Measurements from ENCODE around the gene CACNA2D3. TPM values are rescaled to one million over a fixed set of nuclear protein-coding genes. Genes with fewer than 3 reads are reported as not detected.
A peak's percentile ranks its signal among the peaks of the same experiment; 100 is the strongest.

CACNA2D3 gene
- total and polyA plus RNA-seq, 7 experiments from 2014 or later = 0.27 to 4.1 TPM; not detected in 5

DNA sequence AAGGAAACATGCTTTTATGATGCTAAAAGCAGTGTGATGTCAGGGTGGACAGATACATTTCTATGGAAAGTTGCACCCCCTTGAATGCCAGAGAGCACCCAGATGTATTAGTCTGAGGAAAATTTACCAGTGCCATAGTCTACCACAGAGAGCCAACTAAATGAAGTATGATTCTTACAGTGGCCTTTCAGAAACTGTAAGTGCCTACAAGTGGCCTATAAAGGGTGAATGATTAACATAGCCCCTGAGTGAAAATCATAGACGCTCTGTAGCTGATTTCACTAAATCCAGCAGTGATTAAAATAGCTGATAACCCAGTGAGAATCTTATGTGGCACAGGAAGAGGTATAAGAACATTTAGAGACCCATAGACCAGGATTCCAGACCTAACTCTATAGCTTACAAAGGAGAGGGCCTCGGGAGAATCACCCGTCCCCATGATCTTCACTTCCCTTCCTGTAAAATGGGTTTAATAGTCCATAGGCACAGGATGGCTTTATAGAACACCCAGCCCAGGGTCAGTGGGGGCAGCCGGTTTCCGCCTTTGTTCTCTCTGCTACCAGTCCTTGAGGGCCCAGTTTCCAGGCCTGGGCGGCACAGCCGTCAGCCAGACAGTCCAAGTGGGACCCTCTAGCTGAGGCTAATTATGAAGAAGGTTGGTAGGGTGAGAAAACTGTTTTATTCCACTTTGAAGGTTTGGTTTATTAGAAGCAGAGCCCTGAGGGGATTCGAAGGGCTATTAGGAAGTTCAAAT, 35.5 kb upstream of the CACNA2D3 start:
- peaks cover 0 to 4% (median 0%) of the 10 kb centered on the region in 11 donors for H3K9me3 Mint-ChIP-seq
- Histone ChIP-seq H3K9me3 (ENCODE audit: control insufficient read depth in 2 of 3, low read length in 3 of 3) (no peaks in the 10 kb centered on the region), H3K27me3 (ENCODE audit: control insufficient read depth in 2 of 2, insufficient read depth in 2 of 2, low read length in 2 of 2) (no peaks in the 10 kb centered on the region), H3K36me3 (ENCODE audit: control insufficient read depth in 2 of 3, insufficient read depth in 3 of 3, low read length in 3 of 3) (no peaks in the 10 kb centered on the region), H3K4me3 (ENCODE audit: low read length) (no peak overlapping the region), H3K27ac (ENCODE audit: low read depth, low read length) (no peak overlapping the region), H3K4me1 (ENCODE audit: control insufficient read depth in 2 of 2, insufficient read depth in 2 of 2, low read length in 2 of 2) (no peaks in the 10 kb centered on the region)
- ChIA-PET POLR2A (no interaction called here), CTCF (no interaction called here)
- no peaks in the 10 kb centered on the region for H3K36me3 Mint-ChIP-seq
- no peak for DNase-seq
- H3K4me3 Mint-ChIP-seq = no peak overlapping the region
- ATAC-seq = no peak
- no peak overlapping the region for H3K27ac Mint-ChIP-seq
- peaks cover 0 to 5% (median 0%) of the 10 kb centered on the region in 7 donors for H3K4me1 Mint-ChIP-seq
- intact Hi-C loops (cut with micrococcal nuclease) = no loop called here
- peaks cover 29 to 64% (median 43%) of the 10 kb centered on the region in 5 donors for H3K27me3 Mint-ChIP-seq

DNA sequence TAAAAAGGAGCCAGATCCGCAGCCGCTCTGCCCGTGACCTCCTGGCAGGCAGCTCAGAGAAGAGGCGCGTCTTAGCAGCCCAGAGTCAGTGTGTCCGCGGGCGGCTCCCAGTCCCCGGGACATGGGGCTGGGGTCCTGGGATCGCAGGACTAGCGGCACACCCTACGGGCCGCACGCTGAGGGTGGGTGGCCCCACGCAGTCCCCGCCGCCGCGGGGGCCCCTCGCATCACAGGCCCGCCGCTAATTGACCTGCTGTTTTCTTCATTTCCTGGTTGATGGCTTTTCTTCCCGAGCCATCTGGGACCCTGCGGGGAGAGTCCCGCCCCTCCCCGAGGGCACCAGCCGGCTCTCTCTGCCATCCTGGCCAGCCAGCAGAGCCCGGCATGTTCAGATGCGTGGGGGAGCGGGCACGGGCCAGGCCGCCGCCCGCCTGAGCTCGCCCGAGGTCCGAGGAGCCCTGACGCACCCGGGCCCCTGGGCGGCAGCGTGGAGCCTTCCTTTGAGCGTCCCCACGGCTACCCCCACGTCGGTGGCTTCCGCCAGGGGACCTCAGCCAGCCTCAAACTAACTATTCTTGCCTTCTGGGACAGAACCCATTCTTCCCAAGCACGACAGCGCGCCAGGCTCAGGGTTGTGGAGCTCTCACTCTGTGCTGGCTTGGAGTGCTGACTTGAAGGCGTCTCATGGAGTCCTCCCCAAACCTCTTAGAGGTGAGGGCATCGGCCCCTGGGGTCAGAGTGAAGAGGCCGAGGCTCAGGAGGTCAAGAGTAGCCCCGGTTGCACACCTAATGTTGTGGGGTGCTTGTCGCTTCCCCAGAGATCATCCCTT, 34.6 kb upstream of the CACNA2D3 start:
- peaks cover 0 to 5% (median 0%) of the 10 kb centered on the region in 7 donors for H3K4me1 Mint-ChIP-seq
- no peak overlapping the region for H3K4me3 Mint-ChIP-seq
- POLR2A ChIA-PET = no interaction called here
- peaks cover 29 to 64% (median 47%) of the 10 kb centered on the region in 5 donors for H3K27me3 Mint-ChIP-seq
- Histone ChIP-seq H3K4me3 (ENCODE audit: low read length) (no peak overlapping the region), H3K27ac (ENCODE audit: low read depth, low read length) (no peak overlapping the region), H3K4me1 (ENCODE audit: control insufficient read depth in 2 of 2, insufficient read depth in 2 of 2, low read length in 2 of 2) (no peaks in the 10 kb centered on the region), H3K27me3 (ENCODE audit: control insufficient read depth in 2 of 2, insufficient read depth in 2 of 2, low read length in 2 of 2) (no peaks in the 10 kb centered on the region), H3K9me3 (ENCODE audit: control insufficient read depth in 2 of 3, low read length in 3 of 3) (no peaks in the 10 kb centered on the region), H3K36me3 (ENCODE audit: control insufficient read depth in 2 of 3, insufficient read depth in 3 of 3, low read length in 3 of 3) (no peaks in the 10 kb centered on the region)
- CTCF ChIA-PET = no interaction called here
- H3K9me3 Mint-ChIP-seq = peaks cover 0 to 4% (median 1%) of the 10 kb centered on the region in 11 donors
- H3K36me3 Mint-ChIP-seq = no peaks in the 10 kb centered on the region
- ATAC-seq (no peak), DNase-seq (no peak)
- no peak overlapping the region for H3K27ac Mint-ChIP-seq
- intact Hi-C loops (cut with micrococcal nuclease) = no loop called here

DNA sequence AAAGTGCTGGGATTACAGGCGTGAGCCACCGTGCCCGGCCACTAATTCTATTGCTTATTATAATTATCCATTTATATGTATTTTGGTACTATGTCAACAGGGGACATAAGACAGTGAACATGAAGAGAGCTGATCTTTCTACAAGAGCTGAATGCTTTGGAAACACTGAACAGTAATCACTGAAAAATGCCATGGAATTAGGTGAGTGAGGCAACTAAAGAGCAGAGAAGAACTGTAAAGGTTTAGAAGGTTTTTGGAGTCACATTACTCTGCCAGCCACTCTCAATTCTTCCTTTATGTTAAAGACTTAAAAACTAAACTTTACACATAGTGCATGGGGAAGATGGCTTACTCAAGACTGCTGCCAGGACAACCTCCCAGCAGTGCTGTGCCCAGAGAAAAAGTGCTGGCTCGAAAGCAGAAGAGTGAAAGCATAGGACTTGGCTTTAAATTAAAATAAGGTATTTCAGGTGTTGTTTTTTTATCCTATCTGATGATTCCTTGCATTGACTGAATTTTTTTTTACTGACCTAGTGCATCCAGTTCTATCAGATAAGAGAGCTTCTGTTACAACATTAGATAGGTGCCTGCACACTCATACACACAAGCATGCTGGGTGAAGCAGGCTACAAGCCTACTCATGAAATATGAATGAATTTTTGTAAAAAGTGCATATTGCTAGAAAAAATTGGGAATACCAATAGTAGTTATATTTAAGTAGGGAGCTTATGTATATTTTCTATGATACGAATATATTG, 28.7 kb upstream of the CACNA2D3 start:
- Mint-ChIP-seq H3K4me1 (no peaks in the 10 kb centered on the region), H3K36me3 (no peaks in the 10 kb centered on the region), H3K9me3 (peaks cover 0 to 5% (median 0%) of the 10 kb centered on the region in 11 donors), H3K4me3 (no peak overlapping the region), H3K27ac (no peak overlapping the region), H3K27me3 (peaks cover 6 to 29% (median 21%) of the 10 kb centered on the region in 5 donors)
- H3K9me3 ChIP-seq (ENCODE audit: control insufficient read depth in 2 of 3, low read length in 3 of 3) = no peaks in the 10 kb centered on the region
- H3K4me1 ChIP-seq (ENCODE audit: control insufficient read depth in 2 of 2, insufficient read depth in 2 of 2, low read length in 2 of 2) = no peaks in the 10 kb centered on the region
- DNase-seq = no peak
- CTCF ChIA-PET = no interaction called here
- ATAC-seq = no peak
- intact Hi-C loops (cut with micrococcal nuclease) = no loop called here
- no peaks in the 10 kb centered on the region for H3K27me3 ChIP-seq (ENCODE audit: control insufficient read depth in 2 of 2, insufficient read depth in 2 of 2, low read length in 2 of 2)
- H3K27ac ChIP-seq (ENCODE audit: low read depth, low read length) = no peak overlapping the region
- POLR2A ChIA-PET = interaction anchor here (0.6 kb wide), 1 partner anchor 31 kb away, joined by 3 read pairs; no protein-coding TSS in a partner anchor
- H3K4me3 ChIP-seq (ENCODE audit: low read length) = no peak overlapping the region
- H3K36me3 ChIP-seq (ENCODE audit: control insufficient read depth in 2 of 3, insufficient read depth in 3 of 3, low read length in 3 of 3) = no peaks in the 10 kb centered on the region

DNA sequence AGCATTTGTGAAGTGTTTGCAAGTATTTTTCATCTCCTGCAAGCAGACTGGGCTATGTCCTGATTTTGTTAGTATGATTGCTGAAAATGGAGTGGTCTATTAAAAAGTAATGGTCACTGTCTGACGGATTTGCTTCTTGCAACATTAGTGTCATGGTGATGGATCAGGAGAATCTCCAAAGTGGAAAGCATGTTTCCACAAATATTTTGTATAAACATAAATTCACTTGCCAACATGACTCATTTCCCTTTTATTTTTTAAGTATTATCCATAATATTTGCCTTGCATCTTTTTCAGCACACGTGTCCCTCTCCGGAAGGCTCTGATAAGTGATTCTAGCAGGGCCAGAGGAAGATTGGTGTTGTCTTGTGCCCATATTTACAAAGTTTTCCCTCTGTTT, 27.4 kb upstream of the CACNA2D3 start:
- ChIA-PET POLR2A (no interaction called here), CTCF (no interaction called here)
- H3K27me3 ChIP-seq (ENCODE audit: control insufficient read depth in 2 of 2, insufficient read depth in 2 of 2, low read length in 2 of 2) = no peaks in the 10 kb centered on the region
- ATAC-seq = no peak
- peaks cover 4 to 21% (median 13%) of the 10 kb centered on the region in 5 donors for H3K27me3 Mint-ChIP-seq
- peaks cover 0 to 5% (median 0%) of the 10 kb centered on the region in 11 donors for H3K9me3 Mint-ChIP-seq
- H3K27ac Mint-ChIP-seq = no peak overlapping the region
- H3K36me3 Mint-ChIP-seq = no peaks in the 10 kb centered on the region
- H3K9me3 ChIP-seq (ENCODE audit: control insufficient read depth in 2 of 3, low read length in 3 of 3) = no peaks in the 10 kb centered on the region
- DNase-seq = no peak
- H3K4me3 Mint-ChIP-seq = no peak overlapping the region
- no peak overlapping the region for H3K4me3 ChIP-seq (ENCODE audit: low read length)
- H3K4me1 Mint-ChIP-seq = no peaks in the 10 kb centered on the region
- no peaks in the 10 kb centered on the region for H3K36me3 ChIP-seq (ENCODE audit: control insufficient read depth in 2 of 3, insufficient read depth in 3 of 3, low read length in 3 of 3)
- H3K4me1 ChIP-seq (ENCODE audit: control insufficient read depth in 2 of 2, insufficient read depth in 2 of 2, low read length in 2 of 2) = no peaks in the 10 kb centered on the region
- no peak overlapping the region for H3K27ac ChIP-seq (ENCODE audit: low read depth, low read length)
- intact Hi-C loops (cut with micrococcal nuclease) = no loop called here

DNA sequence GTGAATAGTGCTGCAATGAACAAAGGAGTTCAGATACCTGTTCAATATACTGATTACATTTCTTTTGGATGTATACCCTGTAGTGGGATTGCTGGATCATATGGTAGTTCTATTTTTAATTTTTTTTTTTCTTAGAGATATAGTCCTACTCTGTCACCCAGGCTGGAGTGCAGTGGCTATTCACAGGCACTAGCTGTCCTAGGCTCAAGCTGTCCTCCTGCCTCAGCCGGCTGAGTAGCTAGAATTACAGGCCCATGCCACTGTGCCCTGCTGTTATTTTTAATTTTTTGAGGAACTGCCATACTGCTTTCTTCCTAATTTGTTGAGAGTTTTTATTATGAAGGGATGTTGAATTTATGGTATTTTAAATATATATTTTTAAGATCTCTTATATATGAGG, 23.0 kb upstream of the CACNA2D3 start:
- Histone ChIP-seq H3K27ac (ENCODE audit: low read depth, low read length) (no peak overlapping the region), H3K9me3 (ENCODE audit: control insufficient read depth in 2 of 3, low read length in 3 of 3) (no peaks in the 10 kb centered on the region), H3K36me3 (ENCODE audit: control insufficient read depth in 2 of 3, insufficient read depth in 3 of 3, low read length in 3 of 3) (no peaks in the 10 kb centered on the region), H3K4me1 (ENCODE audit: control insufficient read depth in 2 of 2, insufficient read depth in 2 of 2, low read length in 2 of 2) (no peaks in the 10 kb centered on the region), H3K4me3 (ENCODE audit: low read length) (no peak overlapping the region), H3K27me3 (ENCODE audit: control insufficient read depth in 2 of 2, insufficient read depth in 2 of 2, low read length in 2 of 2) (no peaks in the 10 kb centered on the region)
- Mint-ChIP-seq H3K27ac (no peak overlapping the region), H3K27me3 (peaks cover 0 to 17% (median 6%) of the 10 kb centered on the region in 5 donors), H3K4me3 (no peak overlapping the region), H3K4me1 (no peaks in the 10 kb centered on the region), H3K9me3 (peaks cover 0 to 5% (median 0%) of the 10 kb centered on the region in 11 donors), H3K36me3 (no peaks in the 10 kb centered on the region)
- DNase-seq = no peak
- intact Hi-C loops (cut with micrococcal nuclease) = no loop called here
- POLR2A ChIA-PET = no interaction called here
- CTCF ChIA-PET = no interaction called here
- ATAC-seq = no peak

DNA sequence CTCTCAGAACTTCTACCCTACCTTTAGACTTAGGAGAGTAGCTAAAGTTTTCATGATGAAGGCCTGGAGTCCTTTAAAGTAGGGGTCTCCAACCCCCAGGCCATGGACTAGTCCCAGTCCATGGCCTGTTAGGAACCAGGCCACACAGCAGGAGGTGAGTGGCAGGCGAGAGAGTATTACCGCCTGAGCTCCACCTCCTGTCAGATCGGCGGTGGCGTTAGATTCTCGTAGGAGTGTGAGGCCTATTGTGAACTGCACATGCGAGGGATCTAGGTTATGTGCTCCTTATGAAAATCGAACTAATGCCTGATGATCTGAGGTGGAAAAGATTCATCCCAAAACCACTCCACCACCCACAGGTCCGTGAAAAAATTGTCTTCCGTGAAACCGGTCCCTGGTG, 18.3 kb upstream of the CACNA2D3 start:
- Histone ChIP-seq H3K27ac (ENCODE audit: low read depth, low read length) (no peak overlapping the region), H3K4me1 (ENCODE audit: control insufficient read depth in 2 of 2, insufficient read depth in 2 of 2, low read length in 2 of 2) (no peaks in the 10 kb centered on the region), H3K4me3 (ENCODE audit: low read length) (no peak overlapping the region), H3K36me3 (ENCODE audit: control insufficient read depth in 2 of 3, insufficient read depth in 3 of 3, low read length in 3 of 3) (no peaks in the 10 kb centered on the region), H3K27me3 (ENCODE audit: control insufficient read depth in 2 of 2, insufficient read depth in 2 of 2, low read length in 2 of 2) (no peaks in the 10 kb centered on the region), H3K9me3 (ENCODE audit: control insufficient read depth in 2 of 3, low read length in 3 of 3) (no peaks in the 10 kb centered on the region)
- Mint-ChIP-seq H3K4me1 (no peaks in the 10 kb centered on the region), H3K9me3 (peaks cover 0 to 13% (median 1%) of the 10 kb centered on the region in 11 donors), H3K27ac (peak overlapping the region in 1 of 9 donors; percentile 43), H3K36me3 (no peaks in the 10 kb centered on the region), H3K4me3 (no peak overlapping the region), H3K27me3 (peaks cover 6 to 19% (median 9%) of the 10 kb centered on the region in 5 donors)
- ATAC-seq = no peak
- intact Hi-C loops (cut with micrococcal nuclease) = no loop called here
- DNase-seq = no peak
- CTCF ChIA-PET = no interaction called here
- POLR2A ChIA-PET = no interaction called here
